ENCODE data around the gene ZFPM1.

The ZFPM1 gene

DNA sequence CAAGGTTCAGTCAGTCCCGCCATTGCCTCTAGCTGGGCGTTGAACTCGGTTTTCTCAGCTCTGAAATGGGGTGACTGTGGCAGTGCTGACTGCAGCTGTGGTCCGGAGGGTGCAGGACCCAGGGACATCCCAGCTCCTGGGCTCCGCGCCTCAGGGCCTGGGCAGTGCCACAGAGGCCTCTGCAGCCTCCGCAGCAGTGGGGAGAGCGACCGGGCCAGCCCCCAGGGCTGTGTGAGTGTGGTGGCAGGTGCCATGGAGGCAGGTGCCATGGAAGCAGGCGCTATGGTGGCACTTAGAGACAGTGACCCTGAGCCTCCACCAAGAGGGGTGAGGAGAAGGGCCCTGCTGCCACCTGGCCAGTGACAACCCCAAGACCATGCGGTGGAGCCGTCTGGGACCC, 39.4 kb upstream of the ZFPM1 start:
- Mint-ChIP-seq H3K4me3 (no peak overlapping the region), H3K27ac (no peak overlapping the region), H3K27me3 (peaks cover 2% of the 10 kb centered on the region), H3K36me3 (ENCODE audit: low read depth) (no peaks in the 10 kb centered on the region), H3K4me1 (ENCODE audit: low read depth) (no peaks in the 10 kb centered on the region), H3K9me3 (no peaks in the 10 kb centered on the region)
- DNase-seq: no peak

DNA sequence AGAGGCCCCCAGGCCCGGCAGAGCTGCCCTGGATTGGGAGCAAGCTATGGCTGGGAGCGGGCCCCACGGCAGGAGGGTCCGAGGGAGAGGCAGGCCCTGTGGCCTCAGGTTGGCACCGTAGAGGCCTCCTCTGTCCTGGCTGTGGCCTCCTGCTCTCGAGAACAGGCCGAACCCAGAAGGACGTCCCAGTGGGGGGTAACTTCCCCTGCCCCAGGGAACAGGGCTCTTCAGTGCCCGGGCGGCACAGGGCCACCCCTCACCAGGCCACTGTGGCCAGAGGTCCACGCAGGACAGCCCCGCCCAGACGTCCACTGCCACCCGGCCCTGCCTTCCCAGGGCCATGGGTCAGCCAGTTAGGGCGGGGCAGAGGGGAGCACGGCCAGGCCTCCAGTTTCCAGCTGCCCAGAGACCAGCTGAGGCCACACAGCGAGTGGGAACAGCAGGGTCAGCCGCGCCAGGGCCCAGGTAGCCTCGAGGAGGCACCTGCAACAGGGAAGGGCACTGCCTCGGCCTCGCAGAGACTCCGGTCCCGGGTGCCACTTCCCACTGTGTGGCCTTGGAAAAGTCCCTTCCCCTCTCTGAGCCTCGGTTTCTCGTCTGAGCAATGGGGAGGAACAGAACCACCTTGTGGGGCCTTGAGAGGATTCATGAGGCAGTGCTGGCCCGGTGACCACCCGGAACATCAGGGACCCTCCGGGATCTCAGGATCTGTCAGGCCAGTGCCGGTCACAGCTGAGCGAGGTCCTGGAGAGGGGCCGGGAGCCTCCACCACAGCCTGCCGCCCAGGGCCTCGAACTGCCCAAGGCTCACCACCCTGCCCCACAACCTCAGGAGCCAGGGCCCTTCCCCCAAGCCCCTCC, 38.3 kb upstream of the ZFPM1 start:
- Mint-ChIP-seq H3K36me3 (ENCODE audit: low read depth) (no peaks in the 10 kb centered on the region), H3K4me1 (ENCODE audit: low read depth) (no peaks in the 10 kb centered on the region), H3K27me3 (peaks cover 2% of the 10 kb centered on the region), H3K9me3 (no peaks in the 10 kb centered on the region), H3K27ac (no peak overlapping the region), H3K4me3 (no peak overlapping the region)
- no peak for DNase-seq

DNA sequence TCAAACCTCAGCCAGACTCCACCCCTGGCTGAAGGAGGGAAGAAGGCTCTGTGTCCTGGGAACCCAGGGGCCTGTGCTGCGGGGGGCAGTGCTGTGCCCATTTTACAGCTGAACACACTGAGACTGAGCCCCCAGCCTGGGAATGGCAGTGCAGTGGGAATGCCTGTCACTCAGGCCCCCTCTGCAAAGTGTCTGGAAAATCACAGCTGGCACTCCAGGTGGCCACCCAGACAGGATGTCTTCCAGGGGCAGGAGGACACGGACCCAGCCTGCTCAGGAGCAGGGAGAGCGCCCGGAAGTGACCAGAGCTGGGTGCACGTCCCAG, 37.7 kb upstream of the ZFPM1 start:
- DNase-seq: no peak
- Mint-ChIP-seq H3K36me3 (ENCODE audit: low read depth) (no peaks in the 10 kb centered on the region), H3K9me3 (no peaks in the 10 kb centered on the region), H3K27ac (no peak overlapping the region), H3K4me1 (ENCODE audit: low read depth) (no peaks in the 10 kb centered on the region), H3K4me3 (no peak overlapping the region), H3K27me3 (peaks cover 2% of the 10 kb centered on the region)

DNA sequence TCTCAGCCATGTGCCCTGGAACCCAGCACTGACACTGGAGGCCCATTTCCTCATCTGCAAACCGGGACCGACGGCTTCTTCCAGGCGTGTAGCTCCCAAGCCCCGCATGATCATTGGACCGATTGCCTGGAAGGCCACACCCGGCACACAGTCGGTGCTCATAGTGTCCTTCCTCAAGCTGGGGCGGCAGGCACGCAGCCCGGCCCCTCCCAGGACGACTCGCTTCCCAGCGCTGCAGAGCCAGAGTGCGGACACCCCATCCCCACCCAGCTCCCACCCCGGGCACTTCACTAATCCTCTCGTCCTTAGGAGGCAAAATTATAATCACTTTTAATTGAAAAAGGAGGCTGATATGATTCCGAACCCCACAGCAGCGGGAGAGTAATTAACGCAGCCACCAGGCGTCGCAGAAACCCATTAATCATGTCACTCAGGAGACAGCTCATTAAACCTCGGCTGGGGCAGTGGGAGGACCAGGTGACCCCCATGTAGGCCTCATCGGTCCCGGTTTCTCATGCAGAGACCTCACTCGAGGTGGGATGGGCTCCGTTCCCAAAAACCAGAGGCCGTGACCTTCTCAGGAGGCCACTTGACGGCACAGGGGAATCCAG, 37.3 kb upstream of the ZFPM1 start:
- Mint-ChIP-seq H3K9me3 (no peaks in the 10 kb centered on the region), H3K4me1 (ENCODE audit: low read depth) (no peaks in the 10 kb centered on the region), H3K4me3 (no peak overlapping the region), H3K27me3 (peaks cover 2% of the 10 kb centered on the region), H3K36me3 (ENCODE audit: low read depth) (no peaks in the 10 kb centered on the region), H3K27ac (no peak overlapping the region)
- no peak for DNase-seq

DNA sequence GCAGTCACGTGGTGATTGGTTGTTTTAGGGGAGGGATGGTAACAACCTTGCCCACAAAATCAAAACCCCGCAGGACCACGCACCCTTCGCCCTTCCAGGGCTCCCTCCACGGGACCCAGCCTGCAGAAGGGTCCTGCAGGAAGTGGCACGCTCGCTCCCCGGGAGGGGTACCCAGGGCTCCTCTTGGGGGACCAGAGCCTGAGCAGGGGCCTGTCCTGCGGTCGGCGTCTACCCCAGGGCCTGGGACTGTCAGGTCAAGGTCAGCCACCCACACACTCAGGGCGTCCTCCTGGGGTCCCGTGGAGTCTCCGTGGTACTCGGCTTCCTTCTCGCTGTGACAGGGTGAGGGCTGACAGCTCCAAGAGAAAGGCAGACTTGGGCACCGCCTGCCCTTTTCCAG, 36.4 kb upstream of the ZFPM1 start:
- no peak overlapping the region for H3K27ac Mint-ChIP-seq
- no peaks in the 10 kb centered on the region for H3K9me3 Mint-ChIP-seq
- DNase-seq: no peak
- H3K36me3 Mint-ChIP-seq (ENCODE audit: low read depth): no peaks in the 10 kb centered on the region
- no peaks in the 10 kb centered on the region for H3K4me1 Mint-ChIP-seq (ENCODE audit: low read depth)
- peaks cover 2% of the 10 kb centered on the region for H3K27me3 Mint-ChIP-seq
- H3K4me3 Mint-ChIP-seq: no peak overlapping the region

DNA sequence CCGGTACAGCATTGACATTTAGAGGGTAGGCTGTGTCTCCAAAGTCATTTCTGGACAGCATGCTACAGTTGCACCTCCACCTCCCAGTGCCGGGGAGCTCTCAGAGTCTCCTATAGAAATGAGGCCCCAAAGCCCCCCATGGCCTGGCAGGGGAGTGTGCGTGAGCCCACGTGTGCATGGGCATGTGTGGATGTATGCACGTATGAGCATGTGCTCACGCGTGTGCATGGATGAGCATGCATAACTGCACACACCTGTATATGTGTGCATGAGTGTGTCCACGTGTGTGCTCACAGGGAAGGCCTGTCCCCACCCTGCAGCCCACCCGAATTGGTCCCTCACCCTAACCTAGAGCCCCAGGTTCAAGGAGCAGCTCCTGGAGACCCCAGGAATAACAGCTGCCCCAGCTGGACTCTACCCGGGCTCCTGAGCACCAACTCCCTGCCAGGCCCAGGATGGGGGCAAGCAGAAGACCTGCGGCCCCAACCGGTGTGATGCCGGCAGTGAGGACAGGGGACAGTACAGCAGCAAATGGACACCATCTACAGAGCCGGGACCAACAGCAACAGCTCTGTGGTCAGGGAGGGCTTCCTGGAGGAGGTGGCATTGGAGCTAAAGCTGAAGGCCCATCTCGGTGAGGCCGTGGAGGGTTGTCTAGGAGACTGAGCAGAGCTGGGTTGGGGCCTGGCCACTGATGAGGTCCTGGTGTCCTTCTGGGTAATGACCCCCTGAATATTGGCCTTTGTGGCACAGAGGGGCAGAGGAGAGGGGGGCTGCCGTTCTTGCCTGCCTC, 35.2 kb upstream of the ZFPM1 start:
- Mint-ChIP-seq H3K9me3 (no peaks in the 10 kb centered on the region), H3K4me3 (no peak overlapping the region), H3K4me1 (ENCODE audit: low read depth) (no peaks in the 10 kb centered on the region), H3K27me3 (peaks cover 2% of the 10 kb centered on the region), H3K36me3 (ENCODE audit: low read depth) (no peaks in the 10 kb centered on the region), H3K27ac (no peak overlapping the region)
- DNase-seq: no peak

DNA sequence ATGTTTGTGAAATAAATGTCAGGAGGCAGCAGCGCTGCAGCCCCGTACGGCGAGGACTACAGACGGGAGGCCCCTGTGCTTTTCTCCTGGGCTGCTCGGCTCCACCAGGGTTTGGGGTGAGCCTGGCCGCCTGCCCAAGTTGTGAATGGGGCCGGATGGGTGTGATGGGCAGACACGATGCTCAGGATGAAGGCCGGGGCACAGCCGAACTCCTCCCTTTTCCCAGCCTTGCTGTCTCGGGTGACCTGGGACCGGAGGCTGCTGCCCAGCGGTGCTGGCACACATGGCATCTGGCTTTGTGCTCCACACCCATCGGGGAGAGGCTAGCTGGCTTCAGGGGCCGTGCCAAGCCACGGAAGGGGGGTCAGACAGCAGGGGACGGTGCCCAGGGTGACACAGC, 34.2 kb upstream of the ZFPM1 start:
- peaks cover 2% of the 10 kb centered on the region for H3K27me3 Mint-ChIP-seq
- H3K4me3 Mint-ChIP-seq: no peak overlapping the region
- no peaks in the 10 kb centered on the region for H3K36me3 Mint-ChIP-seq (ENCODE audit: low read depth)
- H3K4me1 Mint-ChIP-seq (ENCODE audit: low read depth): no peaks in the 10 kb centered on the region
- DNase-seq: no peak
- no peak overlapping the region for H3K27ac Mint-ChIP-seq
- no peaks in the 10 kb centered on the region for H3K9me3 Mint-ChIP-seq

DNA sequence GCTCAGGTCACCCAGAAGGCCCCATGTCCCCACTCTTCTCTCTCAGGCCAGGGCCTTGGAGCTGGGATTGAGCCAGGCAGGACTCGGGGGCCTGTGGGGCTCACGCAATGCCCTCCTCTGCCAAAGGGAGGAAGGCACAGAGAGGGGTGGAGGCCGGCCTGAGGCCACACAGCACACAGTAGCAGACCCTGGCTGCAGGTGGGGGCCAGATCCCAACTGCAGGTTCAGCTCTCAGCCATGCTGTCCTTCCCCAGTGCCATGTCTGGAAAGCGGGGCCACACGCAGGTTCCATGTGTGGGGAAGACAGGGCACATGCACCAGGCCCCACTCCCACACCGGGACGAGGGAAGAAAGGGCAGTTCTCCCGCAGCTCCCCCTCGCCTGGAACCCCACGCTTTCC, 33.3 kb upstream of the ZFPM1 start:
- Mint-ChIP-seq H3K4me3 (no peak overlapping the region), H3K4me1 (ENCODE audit: low read depth) (no peaks in the 10 kb centered on the region), H3K27ac (no peak overlapping the region), H3K27me3 (peaks cover 2% of the 10 kb centered on the region), H3K36me3 (ENCODE audit: low read depth) (no peaks in the 10 kb centered on the region), H3K9me3 (no peaks in the 10 kb centered on the region)
- DNase-seq: no peak

DNA sequence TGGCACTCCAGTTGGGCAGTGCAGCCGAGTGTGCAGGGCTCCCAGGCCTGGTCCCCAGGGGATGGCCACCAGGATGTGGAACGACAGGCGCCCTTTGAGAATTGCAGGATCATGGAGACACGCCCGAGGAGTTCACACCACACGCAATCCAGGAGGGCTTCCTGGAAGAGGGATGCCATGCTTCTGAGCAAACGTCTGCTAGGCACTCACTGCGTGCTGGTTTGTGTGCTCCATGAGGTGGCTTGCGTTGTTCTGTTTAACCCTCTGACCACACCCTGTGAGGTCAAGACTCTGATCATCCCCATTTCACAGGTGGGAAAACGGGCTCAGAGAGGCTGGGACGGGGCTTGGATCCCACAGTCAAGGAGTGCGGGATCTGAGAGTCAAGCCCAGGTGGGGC, 32.6 kb upstream of the ZFPM1 start:
- Mint-ChIP-seq H3K4me3 (no peak overlapping the region), H3K27ac (no peak overlapping the region), H3K27me3 (peaks cover 2% of the 10 kb centered on the region), H3K9me3 (no peaks in the 10 kb centered on the region), H3K4me1 (ENCODE audit: low read depth) (no peaks in the 10 kb centered on the region), H3K36me3 (ENCODE audit: low read depth) (no peaks in the 10 kb centered on the region)
- no peak for DNase-seq

DNA sequence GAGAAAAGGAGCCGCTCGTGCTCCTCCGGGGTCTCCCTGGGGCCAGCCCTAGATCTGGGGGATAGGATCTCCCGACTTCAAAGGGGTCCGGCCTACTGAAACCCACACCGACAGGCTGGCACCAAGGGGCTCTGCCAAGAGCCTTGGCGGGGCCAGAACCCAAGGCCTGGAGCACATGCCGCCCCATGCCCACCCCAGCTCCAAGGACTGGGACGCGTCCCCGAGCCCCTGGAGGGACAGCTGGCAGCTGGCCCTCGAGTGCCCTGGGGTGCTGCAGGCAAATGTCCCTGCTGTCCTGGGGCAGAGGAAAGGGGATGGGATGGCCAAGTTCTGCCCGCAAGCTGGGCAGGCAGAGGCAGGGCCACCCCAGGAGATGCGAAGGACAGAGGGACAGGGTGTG, 31.8 kb upstream of the ZFPM1 start:
- Mint-ChIP-seq H3K4me3 (no peak overlapping the region), H3K36me3 (ENCODE audit: low read depth) (no peaks in the 10 kb centered on the region), H3K27ac (no peak overlapping the region), H3K27me3 (peaks cover 1% of the 10 kb centered on the region), H3K9me3 (no peaks in the 10 kb centered on the region), H3K4me1 (ENCODE audit: low read depth) (no peaks in the 10 kb centered on the region)
- DNase-seq: no peak

DNA sequence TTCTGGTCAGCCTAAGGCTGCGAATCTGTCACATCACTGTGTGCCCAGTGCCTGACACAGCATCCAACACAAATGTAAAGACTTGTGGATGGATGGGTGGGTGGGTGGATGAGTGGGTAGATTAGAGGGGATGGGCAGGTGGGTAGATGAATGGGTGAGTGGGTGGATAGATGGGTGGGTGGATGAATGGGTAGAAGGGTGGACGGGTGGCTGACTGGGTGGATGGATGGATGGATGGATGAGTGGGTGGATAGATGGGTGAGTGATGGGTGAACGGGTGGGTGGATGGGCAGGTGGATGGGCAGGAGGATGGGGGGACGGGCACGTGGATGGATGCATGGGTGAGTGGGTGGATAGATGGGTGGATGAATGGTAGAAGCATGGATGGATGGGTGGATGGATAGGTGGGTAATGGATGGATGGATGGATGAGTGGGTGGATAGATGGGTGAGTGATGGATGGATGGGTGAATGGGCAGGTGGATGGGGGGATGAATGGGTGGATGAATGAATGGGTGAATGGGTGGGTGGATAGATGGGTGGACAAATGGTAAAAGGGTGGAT, 31.1 kb upstream of the ZFPM1 start:
- Mint-ChIP-seq H3K36me3 (ENCODE audit: low read depth) (no peaks in the 10 kb centered on the region), H3K9me3 (no peaks in the 10 kb centered on the region), H3K27me3 (no peaks in the 10 kb centered on the region), H3K4me3 (no peak overlapping the region), H3K27ac (no peak overlapping the region), H3K4me1 (ENCODE audit: low read depth) (no peaks in the 10 kb centered on the region)
- no peak for DNase-seq

DNA sequence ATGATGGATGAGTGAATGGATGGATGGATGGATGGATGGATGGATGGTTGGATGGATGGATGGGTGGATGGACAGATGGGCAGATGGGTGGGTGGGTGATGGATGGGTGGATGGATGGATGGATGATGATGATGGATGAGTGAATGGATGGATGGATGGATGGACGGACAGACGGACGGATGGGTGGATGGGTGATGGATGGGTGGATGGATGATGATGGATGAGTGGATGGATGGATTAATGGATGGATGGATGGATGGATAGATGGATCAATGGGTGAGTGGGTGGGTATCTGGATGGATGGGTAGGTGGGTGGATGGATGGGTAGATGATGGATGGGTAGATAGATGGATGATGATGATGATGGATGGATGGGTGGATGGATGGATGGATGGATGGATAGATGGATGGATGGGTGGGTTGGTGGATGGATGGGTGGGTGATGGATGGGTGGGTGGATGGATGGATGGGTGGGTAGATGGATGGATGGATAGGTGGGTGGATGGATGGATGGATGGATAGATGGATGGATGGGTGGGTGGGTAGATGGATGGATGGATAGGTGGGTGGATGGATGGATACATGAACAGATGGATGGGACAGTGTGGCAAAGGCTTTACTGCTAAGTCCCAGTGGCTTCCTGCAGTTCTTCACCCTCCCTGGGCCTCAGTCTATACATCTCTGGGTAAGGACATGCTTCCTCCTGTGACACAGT, 30.2 kb upstream of the ZFPM1 start:
- DNase-seq: no peak
- Mint-ChIP-seq H3K36me3 (ENCODE audit: low read depth) (no peaks in the 10 kb centered on the region), H3K9me3 (no peaks in the 10 kb centered on the region), H3K27ac (no peak overlapping the region), H3K27me3 (no peaks in the 10 kb centered on the region), H3K4me3 (no peak overlapping the region), H3K4me1 (ENCODE audit: low read depth) (no peaks in the 10 kb centered on the region)

DNA sequence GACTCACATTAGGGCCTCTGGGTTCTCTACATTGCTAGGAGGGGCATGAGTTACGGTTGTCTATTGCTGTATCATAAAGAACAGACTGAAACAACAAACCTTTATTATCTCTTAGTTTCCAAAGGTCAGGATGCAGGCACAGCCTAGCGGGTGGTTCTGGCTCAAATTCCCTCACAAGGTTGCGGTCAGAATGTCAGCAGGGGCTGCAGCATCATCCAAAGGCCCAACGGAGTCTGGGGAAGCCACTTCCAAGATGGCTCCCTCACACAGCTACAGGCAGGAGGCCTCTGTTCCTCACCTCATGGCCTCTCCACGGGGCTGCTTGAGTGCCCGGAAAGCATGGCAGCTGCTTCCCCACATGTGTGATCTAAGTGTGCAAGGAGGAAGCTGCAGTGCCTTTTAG, 29.6 kb upstream of the ZFPM1 start:
- Mint-ChIP-seq H3K4me3 (no peak overlapping the region), H3K9me3 (no peaks in the 10 kb centered on the region), H3K36me3 (ENCODE audit: low read depth) (no peaks in the 10 kb centered on the region), H3K27ac (no peak overlapping the region), H3K27me3 (no peaks in the 10 kb centered on the region), H3K4me1 (ENCODE audit: low read depth) (no peaks in the 10 kb centered on the region)
- DNase-seq: no peak

DNA sequence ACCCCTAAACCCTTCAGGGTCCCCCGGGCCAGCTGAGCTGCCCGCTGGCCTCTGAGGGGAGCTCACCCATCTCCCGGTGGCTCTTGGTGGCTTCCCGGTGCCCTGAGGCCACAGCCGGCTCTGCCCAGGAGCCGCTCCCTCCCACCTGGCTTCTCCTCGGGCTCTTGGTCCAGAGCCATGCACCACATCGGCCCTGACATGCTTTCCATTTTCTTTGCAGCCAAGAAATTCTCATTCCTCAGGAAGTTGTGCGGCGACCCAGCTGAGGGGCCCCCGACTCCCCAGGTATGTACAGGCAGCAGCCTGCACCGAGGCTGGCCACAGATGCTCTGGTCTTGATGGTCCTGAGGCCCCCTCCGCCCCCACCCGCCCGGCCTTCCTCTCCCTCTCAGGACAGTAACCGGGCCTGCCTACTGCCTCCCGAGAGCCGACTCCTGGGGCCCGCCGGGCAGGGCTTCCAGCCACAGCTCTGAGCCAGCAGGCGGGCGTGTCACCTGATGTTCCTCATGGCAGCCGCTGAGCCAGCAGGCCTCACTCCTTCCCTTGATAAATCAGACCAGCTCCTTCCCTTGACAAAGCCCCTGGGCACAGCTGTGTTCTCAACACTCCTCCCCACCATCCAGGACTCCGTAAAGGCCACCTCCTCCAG, 28.4 kb upstream of the ZFPM1 start:
- Mint-ChIP-seq H3K4me1 (ENCODE audit: low read depth) (peaks cover under 1% of the 10 kb centered on the region), H3K27me3 (no peaks in the 10 kb centered on the region), H3K4me3 (no peak overlapping the region), H3K27ac (no peak overlapping the region), H3K36me3 (ENCODE audit: low read depth) (no peaks in the 10 kb centered on the region), H3K9me3 (no peaks in the 10 kb centered on the region)
- no peak for DNase-seq
